Central memory CD4-positive, alpha-beta T cell (primary cell): ENCODE measurements around the gene LSAMP.

Experiments used
- DNase-seq: peaks from one replicate; pipeline ENCODE4 v3.0.0; 2022

LSAMP gene

GRCh38 chr3:116000311-116000710, 445.0 kb downstream of the LSAMP start:
- no peak for DNase-seq

- DNase-seq, result no peak
Measured at GRCh38 chr3:115999613-116000012, 445.7 kb downstream of the LSAMP start.

- DNase-seq, result no peak
Measured at GRCh38 chr3:115999001-115999585, 446.2 kb downstream of the LSAMP start.

GRCh38 chr3:115996420-115997108, 448.7 kb downstream of the LSAMP start:
- no peak for DNase-seq

GRCh38 chr3:115990669-115991068, 454.6 kb downstream of the LSAMP start:
- DNase-seq, result no peak

GRCh38 chr3:115989684-115990421, 455.4 kb downstream of the LSAMP start:
- DNase-seq, result no peak

GRCh38 chr3:115986555-115987207, 458.6 kb downstream of the LSAMP start:
- no peak for DNase-seq

GRCh38 chr3:115982629-115983028, 462.7 kb downstream of the LSAMP start:
- DNase-seq, result no peak

GRCh38 chr3:115982108-115982507, 463.2 kb downstream of the LSAMP start:
- no peak for DNase-seq

- no peak for DNase-seq
Measured at GRCh38 chr3:115980709-115981108, 464.6 kb downstream of the LSAMP start.

- no peak for DNase-seq
Measured at GRCh38 chr3:115977866-115978265, 467.4 kb downstream of the LSAMP start.

- no peak for DNase-seq
Measured at GRCh38 chr3:115975796-115976195, 469.5 kb downstream of the LSAMP start.

- no peak for DNase-seq
Measured at GRCh38 chr3:115975353-115975752, 469.9 kb downstream of the LSAMP start.

- DNase-seq, result no peak
Measured at GRCh38 chr3:115974940-115975339, 470.3 kb downstream of the LSAMP start.

GRCh38 chr3:115968871-115969270, 476.4 kb downstream of the LSAMP start:
- no peak for DNase-seq

- DNase-seq, result no peak
Measured at GRCh38 chr3:115961380-115961779, 483.9 kb downstream of the LSAMP start.

- no peak for DNase-seq
Measured at GRCh38 chr3:115960799-115961198, 484.5 kb downstream of the LSAMP start.

GRCh38 chr3:115958526-115958925, 486.8 kb downstream of the LSAMP start:
- no peak for DNase-seq

- no peak for DNase-seq
Measured at GRCh38 chr3:115947325-115947724, 498.0 kb downstream of the LSAMP start.

GRCh38 chr3:115943579-115943978, 501.7 kb downstream of the LSAMP start:
- no peak for DNase-seq

- no peak for DNase-seq
Measured at GRCh38 chr3:115937054-115937453, 508.2 kb downstream of the LSAMP start.

- DNase-seq, result no peak
Measured at GRCh38 chr3:115932807-115933206, 512.5 kb downstream of the LSAMP start.

GRCh38 chr3:115931581-115931980, 513.7 kb downstream of the LSAMP start:
- no peak for DNase-seq

GRCh38 chr3:115930922-115931321, 514.4 kb downstream of the LSAMP start:
- no peak for DNase-seq
